Aorta (tissue), 5 donors: ENCODE results near the gene TVP23B. TPM values are rescaled to one million over a fixed set of nuclear protein-coding genes. Genes with fewer than 3 reads are reported as not detected.
A peak's percentile ranks its signal among the peaks of the same experiment; 100 is the strongest.
"Not testable (repeated sequence)": the region's sequence is repeated elsewhere in the genome, so short reads cannot be mapped to it uniquely, and the experiment has no call there.

Source experiments
- ATAC-seq: fragments of 200-7000 bp; cut with Tn5 transposase; one replicate; pipeline ENCODE4 v1.9.1; 2022; ENCODE audit warnings: moderate library complexity; ENCODE audit not compliant: low FRiP score
- DNase-seq, 2 donors: peaks; one replicate each; pipeline ENCODE4 v3.0.0-alpha.2; 2020
- H3K27ac ChIP-seq, 2 donors: one replicate each; pipeline ENCODE4 v1.5.1; 2013; ENCODE audit warnings: low read length in 2 of 2, mild to moderate bottlenecking in 2 of 2, moderate library complexity in 2 of 2, control low read depth in 1 of 2, inconsistent platforms in 1 of 2, low read depth in 1 of 2
- H3K27me3 ChIP-seq, 2 donors: one replicate each; pipeline ENCODE4 v1.6.1; 2013; ENCODE audit warnings: control low read depth in 1 of 2, low read length in 1 of 2, mild to moderate bottlenecking in 1 of 2, moderate library complexity in 1 of 2; ENCODE audit not compliant: insufficient read depth in 2 of 2, control insufficient read depth in 1 of 2
- H3K36me3 ChIP-seq, 2 donors: one replicate each; pipeline ENCODE4 v1.6.1; 2013; ENCODE audit warnings: control low read depth in 1 of 2, low read length in 1 of 2, mild to moderate bottlenecking in 1 of 2; ENCODE audit not compliant: insufficient read depth in 2 of 2, control insufficient read depth in 1 of 2
- H3K4me1 ChIP-seq, 2 donors: one replicate each; pipeline ENCODE4 v1.6.1; 2013; ENCODE audit warnings: low read length in 2 of 2, control low read depth in 1 of 2, mild to moderate bottlenecking in 1 of 2, moderate library complexity in 1 of 2; ENCODE audit not compliant: insufficient read depth in 2 of 2, control insufficient read depth in 1 of 2
- H3K4me3 ChIP-seq, 2 donors: one replicate each; pipeline ENCODE4 v1.5.1; 2013; ENCODE audit warnings: low read length in 2 of 2, control low read depth in 1 of 2, mild to moderate bottlenecking in 1 of 2
- H3K9me3 ChIP-seq: one replicate; pipeline ENCODE4 v1.6.1; 2013; ENCODE audit warnings: mild to moderate bottlenecking, low read length; ENCODE audit not compliant: control insufficient read depth
- WGBS, 2 donors: extraction: QIAGEN DNeasy Blood & Tissue Kit; methylation state at CpG; one replicate each; pipeline ENCODE4 v1.1.7; 2013; 5-methylcytosine and 5-hydroxymethylcytosine counted together
- intact Hi-C, 2 donors: fragments of 100-400 bp; cut with DNase I; formaldehyde crosslinking; loops; one replicate each; pipeline versions ENCODE4 v1.14.2 to v1.15.0; 2022
- long read RNA-seq, 2 donors: library from polyadenylated mRNA; unstranded; transcript quantifications; one replicate each; pipeline ENCODE4 v2.0.0, GENCODE V29; 2020 to 2021
- polyA plus RNA-seq, 2 donors: library from polyadenylated mRNA; stranded (reverse); fragments of 200-250 nt; gene quantifications; one replicate each; pipeline ENCODE4 v1.2.3, GENCODE V29; 2013
- total RNA-seq, 2 donors: library from RNA; stranded (reverse); fragmentation: NEBNext Ultra II Directional; extraction: Animal tissue kit (Norgen Biotek cat#: 25700); gene quantifications; one replicate each; pipeline ENCODE4 v1.2.1, GENCODE V29; 2021
- donor health status: healthy with polysubstance abuse.
- donor health status: Bipolar disorder and iron deficiency.
- donor health status: DM: no; HTN: no; CAD: no.
- donor health status: DM: no; HTN: no; CAD: no.
- donor health status: DM: yes; HTN: yes; CAD: no.

The TVP23B gene
- total RNA-seq (10 to 100 TPM; 40.8 to 42.4 TPM), polyA plus RNA-seq (10 to 100 TPM; 32.4 to 36.3 TPM)
- long read RNA-seq, donor 1, transcript TVP23B-201 (7 exons, 2,064 nt), result major isoform, 145 of 168 reads
- long read RNA-seq, donor 1, partial matches to known transcripts, result 12 of 168 reads
- long read RNA-seq, donor 1, other reads (novel, unspliced or antisense), result 5 of 168 reads
- long read RNA-seq, donor 2, transcript TVP23B-201 (7 exons, 2,064 nt), result major isoform, 15 of 26 reads
- long read RNA-seq, donor 2, partial matches to known transcripts, result 5 of 26 reads
- long read RNA-seq, donor 2, other reads (novel, unspliced or antisense), result 5 of 26 reads

GRCh38 chr17:18780991-18781718, at the start of gene TVP23B:
Gene TVP23B (plus strand): TSS chr17:18781183. CDS start chr17:18781294, 111 bp downstream.
- H3K4me1 ChIP-seq, intact Hi-C loops, H3K36me3 ChIP-seq, H3K27me3 ChIP-seq, H3K9me3 ChIP-seq: not testable (repeated sequence)
- ATAC-seq (peak; percentile 100), DNase-seq (peak; percentile 98 to 99)
- Histone ChIP-seq H3K4me3 (peak within 1 kb of the TSS in 1 of 2 donors; percentile 74), H3K27ac (peak within 1 kb of the TSS in 1 of 2 donors; percentile 52)
- WGBS, 2 donors, result 0% methylated on average over 44 to 56 of the region's 56 CpGs

GRCh38 chr17:18732438-18732837, 48.5 kb upstream of the TVP23B start:
- WGBS, 2 donors, result 87 to 93% methylated on average over 1 of the region's 1 CpG
- H3K4me1 ChIP-seq, H3K4me3 ChIP-seq, ATAC-seq, H3K27me3 ChIP-seq, DNase-seq, H3K27ac ChIP-seq, H3K36me3 ChIP-seq, intact Hi-C loops, H3K9me3 ChIP-seq: not testable (repeated sequence)

DNA sequence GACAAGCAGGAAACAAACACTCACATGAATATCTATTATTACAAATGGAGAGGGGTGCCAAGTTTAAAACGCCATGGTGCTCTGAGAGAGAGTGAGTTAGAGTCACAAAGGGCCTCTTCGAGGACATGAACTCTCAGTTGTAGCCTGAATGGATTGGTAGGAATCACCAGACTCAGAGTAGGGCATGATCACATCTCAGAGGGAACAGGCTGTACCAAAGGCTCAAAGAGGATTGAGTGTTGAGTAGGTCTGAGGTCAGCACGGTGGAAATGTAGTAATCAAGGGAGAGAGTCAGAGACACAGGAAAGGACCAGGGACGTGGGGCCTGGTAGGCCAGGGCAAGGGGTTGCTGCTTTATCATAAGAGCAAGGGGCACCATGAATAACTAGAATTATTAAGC, 47.6 kb upstream of the TVP23B start:
- 80 to 81% methylated on average over 4 of the region's 4 CpGs for WGBS, 2 donors
- intact Hi-C loops, result not testable (repeated sequence)

DNA sequence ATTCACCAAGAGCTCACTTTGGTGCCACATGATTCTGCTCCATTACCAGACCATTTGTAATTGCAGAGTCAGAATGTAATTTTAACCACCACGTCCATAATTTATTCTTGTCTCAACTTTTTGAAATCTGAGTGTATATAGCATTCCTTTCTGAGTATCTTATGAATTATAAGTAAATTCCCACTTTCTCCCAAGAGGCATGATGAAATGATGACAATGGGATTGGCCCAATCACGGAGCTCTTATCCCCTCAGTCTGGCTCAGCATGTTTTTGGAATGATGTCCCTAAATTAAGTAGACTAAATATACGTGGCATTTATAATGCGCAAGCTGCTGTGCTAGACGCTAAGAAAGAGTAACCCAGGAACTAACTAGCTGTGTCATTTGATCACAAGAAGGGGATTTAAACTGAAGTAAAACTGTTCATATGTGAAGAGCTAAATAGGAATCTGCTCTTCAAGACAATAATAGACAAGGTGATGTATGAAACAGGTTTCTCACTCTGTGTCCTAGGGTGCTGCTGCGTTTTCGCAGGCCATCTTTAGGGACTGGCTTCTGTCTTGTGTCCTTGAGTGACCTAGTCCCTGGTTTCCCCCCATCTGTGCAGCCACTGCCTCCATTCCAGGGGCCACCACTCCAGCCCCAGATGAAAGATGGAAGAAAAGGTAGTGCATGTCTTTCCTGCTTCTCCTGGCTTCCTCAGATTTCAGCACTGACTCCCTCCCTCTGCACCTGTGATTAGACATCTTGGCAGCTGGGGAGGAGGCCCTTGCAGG, 41.2 kb upstream of the TVP23B start:
- H3K36me3 ChIP-seq, H3K4me1 ChIP-seq, H3K9me3 ChIP-seq, DNase-seq, H3K27ac ChIP-seq, H3K4me3 ChIP-seq, intact Hi-C loops, ATAC-seq, H3K27me3 ChIP-seq: not testable (repeated sequence)
- 27 to 37% methylated on average over 7 of the region's 7 CpGs for WGBS, 2 donors

More for the DNA sequence above, 47.6 kb upstream of the TVP23B start:
- not testable (repeated sequence) for H3K4me3 ChIP-seq, ATAC-seq, H3K4me1 ChIP-seq, H3K27ac ChIP-seq, H3K9me3 ChIP-seq, H3K36me3 ChIP-seq, H3K27me3 ChIP-seq, DNase-seq

- H3K4me1 ChIP-seq, H3K27me3 ChIP-seq, H3K36me3 ChIP-seq, intact Hi-C loops, ATAC-seq, H3K27ac ChIP-seq, H3K4me3 ChIP-seq, H3K9me3 ChIP-seq, DNase-seq: not testable (repeated sequence)
- WGBS, 2 donors, result 75 to 85% methylated on average over 3 to 4 of the region's 6 CpGs
Measured at GRCh38 chr17:18741228-18741627, 39.8 kb upstream of the TVP23B start.

- H3K27ac ChIP-seq, intact Hi-C loops, H3K4me1 ChIP-seq, DNase-seq, H3K27me3 ChIP-seq, H3K4me3 ChIP-seq, H3K36me3 ChIP-seq, H3K9me3 ChIP-seq: not testable (repeated sequence)
- WGBS, 2 donors, result 4 to 12% methylated on average over 8 to 9 of the region's 10 CpGs
- peak; percentile 76 for ATAC-seq
Measured at GRCh38 chr17:18743699-18744421, 37.1 kb upstream of the TVP23B start, which contains the start of gene FBXW10. Gene FBXW10 (plus strand): TSS chr17:18744054. CDS start chr17:18744245, 191 bp downstream.

- H3K27ac ChIP-seq, intact Hi-C loops, H3K4me3 ChIP-seq, ATAC-seq, DNase-seq, H3K9me3 ChIP-seq, H3K4me1 ChIP-seq, H3K36me3 ChIP-seq, H3K27me3 ChIP-seq: not testable (repeated sequence)
- 79 to 87% methylated on average over 3 to 4 of the region's 4 CpGs for WGBS, 2 donors
Measured at GRCh38 chr17:18744726-18745125, 36.3 kb upstream of the TVP23B start.

DNA sequence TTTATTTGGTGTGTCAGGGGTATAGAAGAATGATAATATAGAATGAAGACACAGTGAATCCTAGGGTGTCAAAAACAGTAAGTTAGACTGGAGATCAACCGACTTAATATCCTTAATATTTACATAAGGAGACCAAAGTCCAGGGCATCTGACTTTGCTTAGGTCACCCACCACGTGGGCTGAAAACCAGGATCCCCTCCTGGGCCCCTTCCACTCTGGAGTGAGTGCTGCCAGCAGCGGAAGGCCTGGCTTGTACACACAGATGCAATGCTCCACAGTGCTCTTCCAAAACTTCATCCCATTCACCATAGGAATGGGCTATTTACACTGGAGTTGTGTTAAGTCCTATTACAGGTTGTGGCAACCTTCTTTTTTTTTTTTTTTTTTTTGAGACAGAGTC, 34.4 kb upstream of the TVP23B start:
- H3K27me3 ChIP-seq, H3K4me1 ChIP-seq, H3K27ac ChIP-seq, H3K4me3 ChIP-seq, intact Hi-C loops, H3K36me3 ChIP-seq, DNase-seq, H3K9me3 ChIP-seq, ATAC-seq: not testable (repeated sequence)
- 48 to 78% methylated on average over 3 of the region's 3 CpGs for WGBS, 2 donors
